Renal cortical epithelial cell (primary cell): Measurements from ENCODE around the gene ZDHHC5. TPM values are rescaled to one million over a fixed set of nuclear protein-coding genes. Genes with fewer than 3 reads are reported as not detected.

Experiments used
- DNase-seq: peaks from one replicate; pipeline ENCODE4 v3.0.0-alpha.2; 2011; ENCODE audit warnings: low read depth
- total RNA-seq: library from RNA; depleted of rRNA; stranded (reverse); fragments of >200 nt; gene quantifications from 2 replicates; pipeline ENCODE4 v1.2.3, GENCODE V29; 2014

ZDHHC5 gene, protein sequence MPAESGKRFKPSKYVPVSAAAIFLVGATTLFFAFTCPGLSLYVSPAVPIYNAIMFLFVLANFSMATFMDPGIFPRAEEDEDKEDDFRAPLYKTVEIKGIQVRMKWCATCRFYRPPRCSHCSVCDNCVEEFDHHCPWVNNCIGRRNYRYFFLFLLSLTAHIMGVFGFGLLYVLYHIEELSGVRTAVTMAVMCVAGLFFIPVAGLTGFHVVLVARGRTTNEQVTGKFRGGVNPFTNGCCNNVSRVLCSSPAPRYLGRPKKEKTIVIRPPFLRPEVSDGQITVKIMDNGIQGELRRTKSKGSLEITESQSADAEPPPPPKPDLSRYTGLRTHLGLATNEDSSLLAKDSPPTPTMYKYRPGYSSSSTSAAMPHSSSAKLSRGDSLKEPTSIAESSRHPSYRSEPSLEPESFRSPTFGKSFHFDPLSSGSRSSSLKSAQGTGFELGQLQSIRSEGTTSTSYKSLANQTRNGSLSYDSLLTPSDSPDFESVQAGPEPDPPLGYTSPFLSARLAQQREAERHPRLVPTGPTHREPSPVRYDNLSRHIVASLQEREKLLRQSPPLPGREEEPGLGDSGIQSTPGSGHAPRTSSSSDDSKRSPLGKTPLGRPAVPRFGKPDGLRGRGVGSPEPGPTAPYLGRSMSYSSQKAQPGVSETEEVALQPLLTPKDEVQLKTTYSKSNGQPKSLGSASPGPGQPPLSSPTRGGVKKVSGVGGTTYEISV
- total RNA-seq = 45.1 and 79.9 TPM in 2 replicates

GRCh38 chr11:57667736-57668433, at the start of gene ZDHHC5:
TSS of gene ZDHHC5 (plus strand) at chr11:57668114. CDS start at chr11:57673091, 4,977 bp downstream.
- peak; percentile 96 for DNase-seq

DNA sequence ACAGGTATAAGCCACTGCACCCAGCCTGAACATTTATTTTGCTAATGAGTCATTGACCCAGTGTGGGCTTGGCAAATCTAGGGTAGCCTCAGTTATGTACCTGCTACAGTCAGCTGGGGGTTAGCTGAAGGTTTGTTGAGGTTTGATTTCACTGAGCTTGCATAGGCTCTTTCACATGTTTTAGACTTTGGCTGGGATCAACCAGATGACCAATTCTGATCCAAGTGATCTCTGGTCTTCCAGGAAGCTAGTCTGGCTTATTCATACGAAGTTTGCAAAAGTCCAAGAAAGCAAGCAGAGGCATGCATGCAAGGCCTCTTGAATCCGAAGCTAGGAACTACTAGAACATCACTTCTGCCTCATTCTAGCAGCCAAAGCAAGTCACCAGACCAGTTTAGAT, 49.5 kb upstream of the ZDHHC5 start:
- no peak for DNase-seq

GRCh38 chr11:57619331-57619730, 48.6 kb upstream of the ZDHHC5 start:
- no peak for DNase-seq

DNA sequence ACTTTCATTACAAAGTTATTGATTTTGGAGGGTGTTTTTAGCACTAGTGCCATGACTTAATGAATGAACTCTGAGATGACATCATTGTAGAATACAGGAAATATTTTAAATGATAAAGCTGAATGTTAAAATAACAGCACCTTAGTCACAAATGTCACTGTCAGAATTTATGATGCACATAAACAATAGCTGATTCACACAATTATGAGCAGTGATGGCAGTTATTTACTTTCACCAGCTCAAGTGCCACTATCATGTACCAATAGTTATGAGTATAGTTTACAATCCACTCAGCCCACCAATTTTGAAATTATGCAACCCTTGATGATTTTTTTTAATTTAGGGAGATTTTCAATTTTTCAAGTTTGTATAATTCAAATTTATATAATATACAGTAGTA, 47.4 kb upstream of the ZDHHC5 start:
- DNase-seq = no peak

DNA sequence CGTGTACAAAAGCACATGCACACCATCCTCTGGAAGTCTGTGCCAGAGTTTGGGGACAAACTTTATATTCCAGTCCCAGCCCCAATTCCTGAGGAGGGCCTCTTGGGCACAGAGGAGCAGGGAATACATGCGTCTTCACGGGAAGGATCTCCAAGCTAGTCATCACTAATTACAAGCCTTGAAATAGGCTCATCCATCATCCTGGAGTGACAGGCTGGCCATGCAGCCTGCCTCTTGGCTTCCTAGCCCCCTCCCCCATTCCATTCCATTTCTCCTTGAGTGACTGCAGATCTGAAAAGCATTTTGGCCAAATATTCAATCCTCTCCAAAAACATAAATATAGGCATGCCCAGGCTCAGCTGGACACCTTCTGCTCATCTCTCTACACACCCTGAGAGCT, 45.7 kb upstream of the ZDHHC5 start:
- DNase-seq = no peak

GRCh38 chr11:57624864-57625263, 43.0 kb upstream of the ZDHHC5 start:
- DNase-seq = no peak

DNA sequence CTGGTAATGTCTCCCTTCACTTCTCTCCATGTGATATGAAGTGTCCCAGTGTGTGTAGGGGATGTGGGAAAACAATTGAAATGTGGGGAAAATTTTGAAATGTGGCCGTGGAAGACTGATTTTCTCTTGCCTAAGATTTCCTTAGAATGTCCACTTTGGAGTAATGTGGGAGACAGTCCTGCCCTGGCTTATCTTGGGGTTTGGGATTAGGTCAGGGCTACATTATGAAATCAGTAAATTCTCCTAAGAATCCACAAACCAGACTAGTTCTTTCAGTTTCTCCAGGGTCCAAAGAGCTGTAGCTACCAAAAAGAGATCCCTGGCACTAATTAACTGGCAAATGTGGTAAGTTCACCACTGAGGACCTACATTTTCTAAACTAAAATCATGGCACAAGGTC, 41.0 kb upstream of the ZDHHC5 start:
- peak; percentile 41 for DNase-seq

DNA sequence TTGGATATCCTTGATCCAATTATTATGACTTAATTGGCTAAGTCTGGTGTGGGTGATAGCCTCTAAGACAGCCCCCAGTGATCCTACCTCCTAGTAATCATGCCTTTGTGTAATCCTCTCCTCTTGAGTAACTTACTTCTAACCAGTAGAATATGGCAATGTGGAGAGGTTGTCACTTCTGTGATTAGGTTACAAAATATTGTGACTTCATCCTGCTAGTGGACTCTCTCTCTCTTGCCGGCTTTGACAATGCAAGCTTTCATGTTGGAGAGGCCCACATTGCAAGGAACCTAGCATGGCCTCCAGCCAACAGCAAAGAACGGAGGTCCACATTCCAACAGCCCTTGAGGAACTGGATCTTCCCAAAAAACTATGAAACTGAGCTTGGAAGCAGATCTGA, 37.7 kb upstream of the ZDHHC5 start:
- no peak for DNase-seq

GRCh38 chr11:57632116-57632515, 35.8 kb upstream of the ZDHHC5 start:
- DNase-seq = no peak

GRCh38 chr11:57633394-57634070, 34.4 kb upstream of the ZDHHC5 start:
- no peak for DNase-seq

GRCh38 chr11:57634311-57634710, 33.6 kb upstream of the ZDHHC5 start:
- DNase-seq = no peak

GRCh38 chr11:57635246-57635645, 32.7 kb upstream of the ZDHHC5 start:
- no peak for DNase-seq

- DNase-seq = no peak
Observed at GRCh38 chr11:57637626-57638004, 30.3 kb upstream of the ZDHHC5 start.

DNA sequence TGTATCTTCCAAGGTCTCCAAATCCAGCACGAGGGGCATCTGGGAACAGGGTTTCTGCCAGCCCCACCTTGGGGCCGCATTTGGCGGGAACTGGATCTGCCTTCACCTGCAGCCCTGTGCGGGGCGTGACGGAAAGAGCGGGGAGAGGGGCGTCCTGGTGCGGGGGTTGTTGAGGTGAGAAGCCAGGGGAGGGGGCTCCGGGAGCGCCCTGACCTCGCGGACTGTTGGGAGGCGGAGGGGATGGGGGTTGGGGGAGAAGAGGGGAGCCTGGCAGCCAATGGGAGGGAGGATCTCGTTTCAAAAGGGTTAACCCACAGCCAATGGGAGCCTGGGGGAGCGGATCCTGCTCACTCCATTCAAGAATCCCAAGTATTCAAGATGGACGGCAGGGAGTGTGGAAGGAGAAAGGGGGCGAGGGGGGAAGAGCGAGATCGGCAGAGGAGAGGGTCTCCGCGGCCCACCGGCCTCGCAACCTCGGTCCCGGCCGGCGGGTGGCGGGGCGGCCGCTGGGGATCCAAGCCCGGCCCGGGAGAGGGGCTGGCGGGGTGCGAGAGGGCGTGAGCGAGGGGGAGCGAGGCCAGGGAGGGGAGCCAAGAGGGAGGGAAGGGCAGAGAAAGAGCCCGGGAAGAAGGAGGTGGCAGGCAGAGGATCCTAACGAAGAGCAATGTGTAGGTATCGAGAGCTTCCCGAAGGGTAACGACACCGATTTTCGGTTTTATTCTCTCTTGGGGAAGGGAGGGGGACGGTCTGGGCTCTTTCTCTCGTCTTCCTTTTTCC, 29.7 kb upstream of the ZDHHC5 start:
- DNase-seq = peak; percentile 81

DNA sequence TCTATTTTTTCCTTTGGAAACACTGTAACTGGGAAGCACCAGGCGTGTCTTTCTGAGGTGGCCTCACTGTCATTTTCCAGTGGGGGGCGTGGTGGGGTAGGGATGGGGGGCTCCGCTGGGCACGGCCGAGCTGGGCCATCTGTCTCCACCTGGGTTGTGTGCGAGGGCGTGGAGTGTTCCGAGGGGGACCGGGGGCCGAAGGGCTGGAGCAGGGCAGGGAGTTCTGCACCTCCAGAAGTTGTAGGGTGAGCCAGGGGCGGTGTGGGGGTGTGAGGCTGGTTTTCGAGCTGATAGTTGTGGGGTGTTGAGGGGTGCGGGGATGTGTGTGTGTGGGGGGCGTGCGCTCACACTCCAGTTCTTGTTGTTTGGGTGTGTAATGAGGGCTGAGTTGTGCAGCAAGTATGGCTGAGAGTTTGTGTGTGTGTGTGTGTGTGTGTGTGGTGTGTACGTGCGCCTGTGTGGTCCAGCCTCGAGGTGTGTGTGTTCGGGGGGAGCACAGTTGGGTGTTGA, 29.0 kb upstream of the ZDHHC5 start:
- DNase-seq = no peak

DNA sequence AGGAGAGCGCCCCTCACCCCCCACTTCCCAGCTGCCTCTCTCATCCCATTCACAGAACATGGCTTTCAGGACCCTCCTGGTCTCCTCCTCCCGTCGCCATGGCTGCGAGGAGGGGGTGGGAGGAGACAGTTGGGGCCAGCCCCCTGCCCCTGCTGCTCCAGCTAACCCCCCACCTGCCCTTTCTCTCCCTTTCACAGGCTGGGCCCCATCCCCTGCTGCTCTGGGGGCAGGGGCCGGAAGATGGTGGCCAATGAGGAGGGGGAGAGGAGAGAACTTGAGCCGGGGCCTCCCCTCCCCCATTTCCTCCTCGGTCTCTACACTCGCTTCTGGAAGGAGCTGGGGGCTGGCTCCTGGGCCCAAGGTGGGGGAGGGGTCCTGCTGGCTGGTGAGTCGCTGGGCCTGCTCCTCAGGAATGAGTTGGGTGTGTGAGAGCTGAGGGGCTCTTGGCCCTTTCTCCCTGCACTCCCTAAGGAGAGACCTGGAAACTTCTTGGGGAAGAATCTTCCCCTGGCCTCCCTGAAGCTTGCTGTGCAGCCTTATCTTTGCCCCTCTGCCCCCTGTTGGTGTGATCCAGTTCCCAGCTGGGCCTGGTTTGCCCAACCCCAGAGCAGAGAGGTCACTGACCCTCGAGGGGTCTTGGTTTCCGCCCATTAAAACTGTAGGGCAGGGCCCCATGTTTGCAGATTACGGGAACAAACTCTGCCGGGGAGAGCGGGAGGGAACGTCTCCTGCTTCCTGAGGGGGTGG, 28.4 kb upstream of the ZDHHC5 start:
- no peak for DNase-seq

- DNase-seq = no peak
Observed at GRCh38 chr11:57640068-57640800, 27.7 kb upstream of the ZDHHC5 start.

GRCh38 chr11:57641011-57641807, 26.7 kb upstream of the ZDHHC5 start:
- peak; percentile 75 for DNase-seq

DNA sequence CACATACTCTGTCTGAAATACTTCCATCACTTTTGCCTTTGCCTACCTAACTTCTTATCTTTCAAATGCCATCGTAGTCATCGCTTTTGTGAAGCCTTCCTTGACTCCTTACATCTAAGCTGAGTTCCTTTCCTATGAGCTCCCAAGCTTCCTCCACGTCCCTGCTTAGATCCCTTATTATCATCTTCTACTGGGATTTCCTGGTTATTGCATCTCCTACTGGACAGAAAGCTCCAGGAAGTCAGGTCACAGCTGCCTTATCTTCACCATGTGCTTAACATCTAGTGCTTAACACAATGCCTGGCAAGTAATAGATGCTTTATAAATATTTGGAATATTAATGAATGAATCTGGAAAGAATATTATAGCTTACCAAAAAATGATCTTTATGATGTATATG, 24.1 kb upstream of the ZDHHC5 start:
- DNase-seq = no peak
